PC-9 (cell line): Measurements from ENCODE around the gene BEST2. TPM values are rescaled to one million over a fixed set of nuclear protein-coding genes. Genes with fewer than 3 reads are reported as not detected.
A peak's percentile ranks its signal among the peaks of the same experiment; 100 is the strongest.

Source experiments
- BruUV-seq: library from RNA; stranded (reverse); fragments of 400-500 nt; replicated peaks from 2 replicates; lab custom pipeline; 2021; lab: Mats Ljungman, UMichigan
- CTCF ChIA-PET: fragments of 300-600 bp; sonication (Branson Sonifier 250); formaldehyde crosslinking; loops from one replicate; lab custom pipeline; 2022; ENCODE audit warnings: antibody characterized with exemption; lab: Charles Lee
- POLR2A ChIA-PET: fragments of 300-600 bp; sonication (Branson Sonifier 250); formaldehyde crosslinking; loops from one replicate; lab custom pipeline; 2022; ENCODE audit warnings: antibody characterized with exemption; ENCODE audit not compliant: unreplicated experiment; lab: Charles Lee
- DNase-seq, 2 experiments: peaks; one replicate each; pipeline versions ENCODE4 v3.0.0 to v3.0.0-alpha.2; 2015 to 2022; ENCODE audit warnings: mixed read lengths in 1 of 2
- H2AFZ ChIP-seq: fragments of 200-600 bp; sonication (generic); 2 replicates; pipeline ENCODE4 v1.8.1; 2017; ENCODE audit warnings: antibody characterized with exemption
- H3F3A ChIP-seq: fragments of 200-600 bp; sonication (generic); 2 replicates; pipeline ENCODE4 v1.8.1; 2017; ENCODE audit warnings: antibody characterized with exemption, mild to moderate bottlenecking, low read depth; ENCODE audit not compliant: insufficient read depth
- H3K27ac ChIP-seq: fragments of 200-600 bp; sonication (generic); 2 replicates; pipeline ENCODE4 v1.6.1; 2016; ENCODE audit warnings: mixed run types
- H3K27me3 ChIP-seq: fragments of 200-600 bp; sonication (generic); 2 replicates; pipeline ENCODE4 v1.6.1; 2016; ENCODE audit warnings: low read depth, mixed run types; ENCODE audit not compliant: insufficient read depth
- H3K36me3 ChIP-seq: fragments of 200-600 bp; sonication (generic); 2 replicates; pipeline ENCODE4 v1.6.1; 2016; ENCODE audit warnings: low read depth, mixed run types
- H3K4me1 ChIP-seq: fragments of 200-600 bp; sonication (generic); replicated peaks from 2 replicates; pipeline ENCODE4 v1.6.1; 2016; ENCODE audit warnings: mixed run types; ENCODE audit not compliant: insufficient read depth
- H3K4me2 ChIP-seq: fragments of 200-600 bp; sonication (generic); 2 replicates; pipeline ENCODE4 v1.6.1; 2017; ENCODE audit warnings: mixed run types
- H3K4me3 ChIP-seq: fragments of 200-600 bp; sonication (generic); 2 replicates; pipeline ENCODE4 v1.6.1; 2016; ENCODE audit warnings: mixed run types
- H3K79me2 ChIP-seq: fragments of 200-600 bp; sonication (generic); 2 replicates; pipeline ENCODE4 v1.6.1; 2017; ENCODE audit warnings: low read depth, mixed run types
- H3K9me2 ChIP-seq: fragments of 200-600 bp; sonication (generic); 2 replicates; pipeline ENCODE4 v1.8.1; 2017; ENCODE audit warnings: mild to moderate bottlenecking; ENCODE audit not compliant: insufficient read depth
- H3K9me3 ChIP-seq: fragments of 200-600 bp; sonication (generic); 2 replicates; pipeline ENCODE4 v1.8.1; 2016; ENCODE audit warnings: low read depth; ENCODE audit not compliant: insufficient read depth
- H4K20me1 ChIP-seq: fragments of 200-600 bp; sonication (generic); 2 replicates; pipeline ENCODE4 v1.8.1; 2017; ENCODE audit not compliant: insufficient read depth
- CTCF ChIP-seq: fragments of 200-600 bp; sonication (generic); conservative IDR thresholded peaks from 2 replicates; pipeline ENCODE4 v1.6.1; 2017; ENCODE audit warnings: mixed run types, antibody characterized with exemption, mild to moderate bottlenecking, moderate library complexity
- EZH2 ChIP-seq: fragments of 200-600 bp; sonication (generic); IDR thresholded peaks from 2 replicates; pipeline ENCODE4 v1.8.0; 2017; ENCODE audit warnings: antibody characterized with exemption, low read depth
- intact Hi-C: fragments of 100-400 bp; cut with micrococcal nuclease; formaldehyde crosslinking; loops from one replicate; pipeline ENCODE4 v1.10.0; 2022; ENCODE audit not compliant: unreplicated experiment
- total RNA-seq: library from RNA; stranded (reverse); gene quantifications from 2 replicates; pipeline ENCODE4 v1.2.3, GENCODE V29; 2021

BEST2 gene
- total RNA-seq, 1 experiment from 2014 or later: not detected

DNA sequence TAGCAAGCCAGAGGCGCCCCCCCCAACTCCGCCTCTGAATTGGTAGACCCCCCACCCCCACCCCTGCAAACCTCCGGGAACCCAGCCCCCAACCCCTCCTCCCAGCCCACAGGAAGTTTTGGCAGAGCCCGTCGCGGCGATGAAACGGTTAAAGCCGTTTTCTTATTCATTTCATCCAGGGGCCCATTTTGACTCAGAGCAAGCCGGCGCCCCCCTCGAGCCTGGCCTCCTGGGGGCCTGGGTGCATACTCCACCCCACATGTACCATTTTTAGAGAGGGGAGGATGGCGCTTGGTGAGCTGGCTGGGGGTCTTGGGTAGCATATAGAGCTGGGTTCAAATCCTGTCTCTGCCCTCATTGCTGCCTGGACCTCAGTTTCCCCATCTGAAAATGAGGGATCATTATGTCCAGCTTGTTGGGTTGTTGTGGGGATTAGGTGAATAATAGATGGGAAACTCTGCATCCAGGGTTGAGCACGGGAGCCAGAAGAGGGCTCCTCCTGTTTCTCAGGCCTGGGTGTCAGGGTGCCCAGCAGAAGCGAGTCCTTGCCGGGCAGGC, 31.8 kb downstream of the BEST2 start:
- no peak overlapping the region for H2AFZ ChIP-seq
- no peak for TF ChIP-seq CTCF
- no peak for TF ChIP-seq EZH2

GRCh38 chr19:12783849-12784393, 32.3 kb downstream of the BEST2 start:
- H3K4me2 ChIP-seq: peak overlapping the region; percentile 91
- intact Hi-C loops: loop anchor here (10.0 kb wide), 1 partner anchor 1061 kb away; no protein-coding TSS in a partner anchor
- POLR2A ChIA-PET: interaction anchor here (0.5 kb wide), 1 partner anchor 88 kb away, joined by 3 read pairs; no protein-coding TSS in a partner anchor

More for the DNA sequence above, 31.8 kb downstream of the BEST2 start:
- Histone ChIP-seq H4K20me1 (no peaks in the 10 kb centered on the region), H3K79me2 (peaks cover 48% of the 10 kb centered on the region), H3K27me3 (no peaks in the 10 kb centered on the region), H3K4me2 (peak overlapping the region; percentile 91), H3F3A (peaks cover 79% of the 10 kb centered on the region), H3K36me3 (no peaks in the 10 kb centered on the region), H3K27ac (peak overlapping the region; percentile 86), H3K9me2 (no peaks in the 10 kb centered on the region), H3K4me3 (peak overlapping the region; percentile 65), H3K4me1 (peaks cover 83% of the 10 kb centered on the region), H3K9me3 (no peaks in the 10 kb centered on the region)
- ChIA-PET CTCF (interaction anchor here (0.8 kb wide), 1 partner anchor 8 kb away, joined by 3 read pairs; the partner anchor contains the start of gene JUNB), POLR2A (interaction anchor here (1.5 kb wide), 1 partner anchor 8 kb away, joined by 19 read pairs; the partner anchor contains the start of gene JUNB)
- DNase-seq: peak in 1 of 2 experiments; percentile 33
- TSS peak; percentile 8 for BruUV-seq
- intact Hi-C loops: loop anchor here (10.0 kb wide), 1 partner anchor 1061 kb away; no protein-coding TSS in a partner anchor

More at GRCh38 chr19:12783849-12784393, 32.3 kb downstream of the BEST2 start:
- H3K27ac ChIP-seq: peak overlapping the region; percentile 86
- H3K36me3 ChIP-seq: no peaks in the 10 kb centered on the region
- peaks cover 85% of the 10 kb centered on the region for H3K4me1 ChIP-seq
- no peaks in the 10 kb centered on the region for H3K9me2 ChIP-seq
- no peaks in the 10 kb centered on the region for H4K20me1 ChIP-seq
- no TSS peak for BruUV-seq
- peak overlapping the region; percentile 65; the same call in 1 of the 2 replicates for H3K4me3 ChIP-seq
- DNase-seq: peak; percentile 94
- H3F3A ChIP-seq: peaks cover 79% of the 10 kb centered on the region
- no peaks in the 10 kb centered on the region for H3K9me3 ChIP-seq
- no peaks in the 10 kb centered on the region for H3K27me3 ChIP-seq
- no peak overlapping the region for H2AFZ ChIP-seq
- TF ChIP-seq EZH2: no peak
- no peak for TF ChIP-seq CTCF
- CTCF ChIA-PET: no interaction called here
- H3K79me2 ChIP-seq: peaks cover 47% of the 10 kb centered on the region
